Measurements from ENCODE around the gene SH3PXD2A. TPM values are rescaled to one million over a fixed set of nuclear protein-coding genes. Genes with fewer than 3 reads are reported as not detected.

Gene SH3PXD2A
- total RNA-seq, 4 donors from 2014 or later: 35.0 to 54.8 (median 45.4) TPM

GRCh38 chr10:103692952-103693811, 162.2 kb downstream of the SH3PXD2A start:
- intact Hi-C loops (cut with DNase I; ENCODE audit: low total_unique reads): no loop called here
- TF ChIP-seq CTCF (IDR thresholded peaks at IDR 0.05) (no peak), POLR2A (IDR thresholded peaks at IDR 0.05) (no peak)
- WGBS, 2 donors: 18% methylated on average over 23 to 33 of the region's 69 CpGs
- no peak for DNase-seq (ENCODE audit: low spot score in 2 of 2)
- H3K4me3 ChIP-seq (ENCODE audit: low read depth, poor library complexity, severe bottlenecking): no peak overlapping the region

GRCh38 chr10:103692436-103692951, 162.9 kb downstream of the SH3PXD2A start:
- H3K4me3 ChIP-seq (ENCODE audit: low read depth, poor library complexity, severe bottlenecking): no peak overlapping the region
- TF ChIP-seq CTCF (IDR thresholded peaks at IDR 0.05): no peak
- no peak for TF ChIP-seq POLR2A (IDR thresholded peaks at IDR 0.05)
- DNase-seq (ENCODE audit: low spot score in 2 of 2): no peak
- intact Hi-C loops (cut with DNase I; ENCODE audit: low total_unique reads): no loop called here
- WGBS, 2 donors: 50 to 63% methylated on average over 31 to 35 of the region's 35 CpGs

GRCh38 chr10:103691723-103692435, 163.5 kb downstream of the SH3PXD2A start:
- DNase-seq (ENCODE audit: low spot score in 2 of 2): no peak
- TF ChIP-seq POLR2A (IDR thresholded peaks at IDR 0.05): no peak
- TF ChIP-seq CTCF (IDR thresholded peaks at IDR 0.05): no peak
- 59 to 72% methylated on average over 11 to 17 of the region's 17 CpGs for WGBS, 2 donors
- intact Hi-C loops (cut with DNase I; ENCODE audit: low total_unique reads): no loop called here
- no peak overlapping the region for H3K4me3 ChIP-seq (ENCODE audit: low read depth, poor library complexity, severe bottlenecking)

GRCh38 chr10:103691267-103691666, 164.1 kb downstream of the SH3PXD2A start:
- intact Hi-C loops (cut with DNase I; ENCODE audit: low total_unique reads): no loop called here
- no peak overlapping the region for H3K4me3 ChIP-seq (ENCODE audit: low read depth, poor library complexity, severe bottlenecking)
- WGBS, 2 donors: 82 to 83% methylated on average over 4 of the region's 4 CpGs
- TF ChIP-seq POLR2A (IDR thresholded peaks at IDR 0.05) (no peak), CTCF (IDR thresholded peaks at IDR 0.05) (no peak)
- DNase-seq (ENCODE audit: low spot score in 2 of 2): no peak

GRCh38 chr10:103690281-103690680, 165.1 kb downstream of the SH3PXD2A start:
- intact Hi-C loops (cut with DNase I; ENCODE audit: low total_unique reads): no loop called here
- 64 to 70% methylated on average over 2 of the region's 2 CpGs for WGBS, 2 donors
- H3K4me3 ChIP-seq (ENCODE audit: low read depth, poor library complexity, severe bottlenecking): no peak overlapping the region
- TF ChIP-seq POLR2A (IDR thresholded peaks at IDR 0.05) (no peak), CTCF (IDR thresholded peaks at IDR 0.05) (no peak)
- DNase-seq (ENCODE audit: low spot score in 2 of 2): no peak
